HG03025 (cell line): ENCODE data around the gene ZNF678.
"Not testable (repeated sequence)": the region's sequence is repeated elsewhere in the genome, so short reads cannot be mapped to it uniquely, and the experiment has no call there.

ENCODE experiments used
- ATAC-seq: cut with Tn5 transposase; IDR thresholded peaks from one replicate; pipeline ENCODE4 v1.9.1; 2021; ENCODE audit warnings: mild to moderate bottlenecking, moderate library complexity; ENCODE audit not compliant: unreplicated experiment, low FRiP score

Gene ZNF678

GRCh38 chr1:227549892-227550291 lies 13.5 kb upstream of the ZNF678 start:
- no peak for ATAC-seq

GRCh38 chr1:227551881-227552280 lies 11.5 kb upstream of the ZNF678 start:
- not testable (repeated sequence) for ATAC-seq

DNA sequence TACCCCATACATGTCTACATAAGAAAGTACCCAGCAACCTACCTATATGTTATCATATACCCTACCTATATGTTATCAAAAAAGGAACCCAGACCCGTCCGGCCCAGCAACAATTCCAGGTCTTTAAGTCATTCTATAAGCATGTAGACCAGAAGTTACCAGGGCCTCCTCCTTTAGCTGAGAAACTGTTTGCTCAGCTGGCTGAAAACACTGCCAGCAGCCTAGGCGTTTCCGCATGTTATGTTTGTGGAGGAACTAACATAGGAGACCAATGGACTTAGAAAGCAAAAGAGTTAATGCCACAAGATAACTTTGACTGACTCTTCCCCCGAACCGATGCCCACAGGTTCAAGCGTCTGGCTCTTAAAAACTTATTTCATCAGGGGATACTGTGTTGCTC lies 7.1 kb upstream of the ZNF678 start:
- no peak for ATAC-seq

GRCh38 chr1:227557962-227558725 lies 5.2 kb upstream of the ZNF678 start:
- ATAC-seq: no peak

- no peak for ATAC-seq
Observed at GRCh38 chr1:227558732-227559262, 4.6 kb upstream of the ZNF678 start.

DNA sequence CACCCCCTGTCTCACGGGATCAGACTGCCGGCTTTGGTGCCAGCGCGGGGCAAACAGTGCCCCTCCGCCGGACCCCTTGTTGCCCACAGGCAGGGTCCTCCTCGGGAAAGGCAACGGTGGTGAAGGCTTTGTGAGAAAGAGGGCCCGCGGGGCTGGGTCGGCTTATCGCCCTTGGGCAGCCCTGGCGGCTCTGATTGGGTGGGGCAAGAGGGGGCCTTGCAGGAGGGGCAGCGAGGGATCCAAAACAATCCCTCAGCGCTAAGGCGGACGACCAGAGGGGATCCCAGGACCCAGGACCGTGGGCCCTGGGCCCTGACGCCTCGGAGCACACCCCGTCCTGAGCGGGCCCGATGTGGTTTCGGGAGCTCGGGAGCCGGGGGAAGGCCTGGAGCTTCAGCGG lies 3.9 kb upstream of the ZNF678 start:
- ATAC-seq: no peak

DNA sequence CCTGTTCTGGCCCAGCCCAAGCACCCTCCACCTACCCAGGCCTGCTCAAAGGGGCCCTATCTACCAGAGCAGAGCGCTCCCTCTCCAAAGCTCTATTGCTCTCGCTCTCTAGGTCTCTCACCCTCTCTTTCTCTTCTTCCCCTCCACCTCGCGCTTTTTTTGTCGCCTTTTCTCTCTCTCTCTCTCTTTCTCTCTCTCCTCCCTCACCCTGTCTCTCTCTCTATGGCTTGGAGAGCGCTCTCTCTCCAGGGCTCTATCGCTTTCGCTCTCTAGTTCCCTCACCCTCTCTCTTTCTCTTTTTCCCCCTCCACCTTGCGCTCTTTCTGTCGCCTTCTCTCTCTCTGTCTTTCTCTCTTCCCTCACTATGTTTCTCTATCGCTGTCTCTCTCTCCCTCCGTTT lies 3.4 kb upstream of the ZNF678 start:
- no peak for ATAC-seq

DNA sequence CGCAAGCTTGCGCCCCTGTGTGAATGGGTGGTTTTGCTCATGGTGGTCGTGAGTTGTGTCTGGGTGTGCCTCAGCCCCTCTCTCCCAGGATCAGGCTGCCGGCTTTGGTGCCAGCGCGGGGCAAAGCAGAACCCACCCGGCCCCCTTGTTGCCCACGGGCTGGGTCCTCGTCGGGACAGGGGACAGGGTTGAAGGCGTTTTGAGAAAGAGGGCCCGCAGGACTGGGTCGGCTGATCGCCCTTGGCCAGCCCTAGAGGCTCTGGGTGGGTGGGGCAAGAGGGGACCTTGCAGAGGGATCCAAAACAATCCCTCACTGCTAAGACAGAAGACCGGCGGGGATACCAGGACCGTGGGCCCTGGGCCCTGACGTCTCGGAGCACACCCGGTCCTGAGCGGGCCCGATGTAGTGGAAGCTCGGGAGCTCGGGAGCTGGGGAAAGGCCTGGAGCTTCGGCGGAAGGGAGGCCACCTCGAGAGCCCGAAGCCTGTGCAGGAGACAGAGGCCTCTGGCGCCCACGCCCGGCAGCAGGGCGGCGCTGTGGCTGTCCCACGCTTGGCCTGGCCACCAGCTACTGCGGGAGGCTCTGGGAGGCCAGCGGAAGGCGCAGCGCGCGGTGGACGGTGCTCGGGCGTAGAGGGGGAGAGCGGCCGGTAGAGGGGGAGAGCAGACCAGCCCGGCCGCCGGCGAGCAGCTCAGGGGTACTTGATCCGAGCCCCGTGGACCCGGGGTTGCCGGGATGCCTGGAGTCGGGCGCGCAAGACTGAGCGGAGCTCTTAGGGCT lies 2.8 kb upstream of the ZNF678 start:
- ATAC-seq: no peak

GRCh38 chr1:227561241-227561907 lies 2.0 kb upstream of the ZNF678 start:
- no peak for ATAC-seq

GRCh38 chr1:227562037-227562436 lies 1.3 kb upstream of the ZNF678 start:
- ATAC-seq: no peak

DNA sequence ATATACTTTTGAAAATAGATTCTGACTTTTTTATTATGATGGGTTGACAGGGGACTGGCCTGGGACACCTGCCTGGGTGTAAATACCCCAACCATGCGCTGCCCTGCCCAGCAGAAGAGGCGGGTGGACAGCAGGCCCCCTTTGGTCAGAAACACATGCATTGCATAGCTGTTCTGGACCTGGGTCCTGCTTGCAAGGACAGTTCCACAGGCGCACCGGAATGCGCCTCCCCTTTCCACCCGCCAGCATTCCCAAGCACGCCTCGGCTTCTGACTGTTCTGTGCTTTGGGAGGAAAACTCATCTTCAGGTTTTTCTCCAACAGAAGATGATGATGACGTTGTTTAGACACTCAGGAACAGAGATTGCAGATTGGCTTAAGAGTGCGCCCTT lies 428 bp upstream of the ZNF678 start:
- no peak for ATAC-seq

GRCh38 chr1:227567256-227567655 lies 3.9 kb downstream of the ZNF678 start:
- no peak for ATAC-seq

GRCh38 chr1:227568593-227568992 lies 5.2 kb downstream of the ZNF678 start:
- ATAC-seq: no peak

GRCh38 chr1:227572752-227573151 lies 9.4 kb downstream of the ZNF678 start:
- no peak for ATAC-seq

DNA sequence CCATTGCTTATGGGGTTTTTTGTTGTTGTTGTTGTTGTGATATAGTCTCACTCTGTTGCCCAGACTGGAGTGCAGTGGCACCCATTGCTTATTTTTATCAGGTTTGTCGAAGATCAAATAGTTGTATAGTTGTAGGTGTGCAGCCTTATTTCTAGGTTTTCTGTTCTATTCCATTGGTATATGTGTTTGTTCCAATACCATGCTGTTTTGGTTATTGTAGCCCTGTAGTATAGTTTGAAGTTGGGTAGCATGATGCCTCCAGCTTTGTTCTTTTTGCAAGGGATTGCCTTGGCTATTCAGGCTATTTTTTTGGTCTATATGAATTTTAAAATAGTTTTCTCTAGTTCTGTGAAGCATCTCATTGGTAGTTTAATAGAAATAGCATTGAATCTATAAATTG lies 11.6 kb downstream of the ZNF678 start:
- no peak for ATAC-seq

DNA sequence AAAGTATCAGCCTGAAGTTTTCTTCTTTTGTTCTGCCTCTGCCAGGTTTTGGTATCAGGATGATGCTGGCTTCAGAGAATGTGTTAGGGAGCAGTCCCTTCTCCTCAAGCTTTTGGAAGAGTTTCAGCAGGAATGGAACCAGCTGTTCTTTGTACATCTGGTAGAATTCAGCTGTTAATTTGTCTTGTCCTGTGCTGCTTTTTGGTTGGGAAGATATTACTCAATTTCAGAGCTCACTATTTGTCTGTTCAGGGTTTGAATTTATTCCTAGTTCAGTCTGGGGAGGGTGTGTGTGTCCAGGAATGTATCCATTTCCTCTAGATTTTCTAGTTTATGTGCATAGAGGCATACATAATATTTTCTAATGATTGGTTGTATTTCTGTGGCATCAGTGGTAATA lies 12.8 kb downstream of the ZNF678 start:
- ATAC-seq: no peak

- no peak for ATAC-seq
Observed at GRCh38 chr1:227577500-227577899, 14.1 kb downstream of the ZNF678 start.

DNA sequence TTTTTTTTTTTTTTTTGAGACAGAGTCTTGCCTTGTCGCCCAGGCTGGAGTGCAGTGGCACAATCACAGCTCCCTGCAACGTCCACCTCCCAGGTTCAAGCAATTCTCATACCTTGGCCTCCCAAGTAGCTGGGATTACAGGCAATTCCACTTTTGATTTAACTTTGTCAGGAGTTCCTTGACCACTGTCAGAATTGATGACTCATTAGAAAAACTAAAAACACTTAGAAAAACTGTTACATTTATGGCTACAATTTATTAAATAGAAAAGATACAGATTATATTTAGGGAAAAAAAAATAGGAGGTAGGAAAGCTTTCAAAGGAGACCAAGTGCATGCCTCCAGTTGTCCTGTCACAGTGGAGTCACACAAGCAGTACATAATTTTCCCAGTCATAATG lies 20.0 kb downstream of the ZNF678 start:
- ATAC-seq: no peak

DNA sequence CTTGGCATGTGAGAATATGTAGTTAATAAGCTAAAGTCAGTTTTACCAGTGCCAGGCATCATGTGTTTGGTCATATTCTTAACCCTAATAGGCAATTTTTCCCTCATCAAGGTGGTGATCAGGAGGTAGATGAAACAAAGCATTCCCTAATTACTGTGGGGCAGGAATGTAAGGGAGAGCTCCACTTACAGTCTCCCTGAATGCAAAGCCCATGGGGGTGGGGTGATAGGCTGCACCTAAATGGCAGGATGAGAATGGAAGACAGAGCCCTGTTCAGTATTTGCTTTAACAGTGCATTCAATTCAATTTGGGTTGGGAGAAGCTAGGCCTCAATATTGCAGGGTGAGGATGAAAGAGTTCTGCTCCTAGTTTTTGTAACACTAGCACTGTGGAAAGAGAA lies 23.4 kb downstream of the ZNF678 start:
- ATAC-seq: no peak

GRCh38 chr1:227587968-227588367 lies 24.6 kb downstream of the ZNF678 start:
- ATAC-seq: no peak

- not testable (repeated sequence) for ATAC-seq
Observed at GRCh38 chr1:227588769-227589168, 25.4 kb downstream of the ZNF678 start.
